HG02852 (cell line): ENCODE data around the gene XIAP.
A peak's percentile ranks its signal among the peaks of the same experiment; 100 is the strongest.
"Not testable (repeated sequence)": the region's sequence is repeated elsewhere in the genome, so short reads cannot be mapped to it uniquely, and the experiment has no call there.

Experiments used
- ATAC-seq: cut with Tn5 transposase; IDR thresholded peaks from one replicate; pipeline ENCODE4 v1.9.1; 2021; ENCODE audit warnings: mild to moderate bottlenecking, moderate library complexity; ENCODE audit not compliant: unreplicated experiment

XIAP gene

GRCh38 chrX:123873956-123874355, 14.1 kb downstream of the XIAP start:
- ATAC-seq = no peak

GRCh38 chrX:123876177-123876576, 16.3 kb downstream of the XIAP start:
- no peak for ATAC-seq

GRCh38 chrX:123876844-123877243, 17.0 kb downstream of the XIAP start:
- no peak for ATAC-seq

- ATAC-seq = peak; percentile 78
Observed at GRCh38 chrX:123878252-123878721, 18.4 kb downstream of the XIAP start.

- no peak for ATAC-seq
Observed at GRCh38 chrX:123881330-123881729, 21.5 kb downstream of the XIAP start.

- ATAC-seq = no peak
Observed at GRCh38 chrX:123882391-123882790, 22.5 kb downstream of the XIAP start.

- ATAC-seq = no peak
Observed at GRCh38 chrX:123884809-123885408, 25.1 kb downstream of the XIAP start.

- ATAC-seq = no peak
Observed at GRCh38 chrX:123899701-123900100, 39.8 kb downstream of the XIAP start.

GRCh38 chrX:123903261-123903660, 43.4 kb downstream of the XIAP start:
- not testable (repeated sequence) for ATAC-seq

- no peak for ATAC-seq
Observed at GRCh38 chrX:123905332-123905731, 45.5 kb downstream of the XIAP start.

GRCh38 chrX:123906557-123907316, 46.9 kb downstream of the XIAP start:
- no peak for ATAC-seq

- no peak for ATAC-seq
Observed at GRCh38 chrX:123909523-123909922, 49.7 kb downstream of the XIAP start.

- no peak for ATAC-seq
Observed at GRCh38 chrX:123917069-123917468, 57.2 kb downstream of the XIAP start.

GRCh38 chrX:123918106-123918721, 58.4 kb downstream of the XIAP start:
- ATAC-seq = no peak

GRCh38 chrX:123920105-123920785, 60.4 kb downstream of the XIAP start:
- no peak for ATAC-seq

- ATAC-seq = no peak
Observed at GRCh38 chrX:123923211-123923610, 63.4 kb downstream of the XIAP start.

GRCh38 chrX:123924186-123924585, 64.3 kb downstream of the XIAP start:
- no peak for ATAC-seq

GRCh38 chrX:123927845-123928244, 68.0 kb downstream of the XIAP start:
- no peak for ATAC-seq

- ATAC-seq = not testable (repeated sequence)
Observed at GRCh38 chrX:123932055-123932454, 72.2 kb downstream of the XIAP start.

- ATAC-seq = no peak
Observed at GRCh38 chrX:123943074-123943473, 83.2 kb downstream of the XIAP start.

- ATAC-seq = no peak
Observed at GRCh38 chrX:123943488-123943887, 83.6 kb downstream of the XIAP start.
